H1 (cell line): Measurements from ENCODE around the gene TFAP2B.

Experiments
- EZH2 ChIP-seq: fragments of 200-600 bp; sonication (generic); IDR thresholded peaks from 2 replicates; pipeline ENCODE4 v1.7.1; 2012; ENCODE audit warnings: low read depth, mild to moderate bottlenecking, moderate library complexity, low read length, inconsistent platforms; ENCODE audit not compliant: severe bottlenecking
- JUN ChIP-seq: IDR thresholded peaks from 2 replicates; pipeline ENCODE4 v1.6.1; 2011; ENCODE audit warnings: low read depth, mild to moderate bottlenecking, improper control_type of control experiment, low read length
- SAP30 ChIP-seq: fragments of 300-600 bp; sonication (generic); IDR thresholded peaks from 2 replicates; pipeline ENCODE4 v1.7.1; 2012; ENCODE audit warnings: low read length, moderate library complexity, mild to moderate bottlenecking, inconsistent platforms; ENCODE audit not compliant: insufficient read depth, insufficient replicate concordance

GRCh38 chr6:50843842-50844241 is 25.2 kb downstream of the TFAP2B start:
- TF ChIP-seq SAP30 = no peak
- TF ChIP-seq EZH2 = no peak
- TF ChIP-seq JUN = no peak
